Left lung (tissue), 10 donors: ENCODE results near the gene CISH. TPM values are rescaled to one million over a fixed set of nuclear protein-coding genes. Genes with fewer than 3 reads are reported as not detected.

Source experiments
- ATAC-seq: fragments of 200-7000 bp; cut with Tn5 transposase; one replicate; pipeline ENCODE4 v1.9.1; 2020; ENCODE audit warnings: moderate library complexity
- DNase-seq, 4 donors: peaks; one replicate each; pipeline ENCODE4 v3.0.0-alpha.2; 2013 to 2020
- H3K27ac ChIP-seq, 2 donors: fragments of 200-600 bp; sonication (generic) in 1 of 2; one replicate each; pipeline versions ENCODE4 v1.5.0 to v1.8.0; 2020 to 2021
- H3K27me3 ChIP-seq, 2 donors: fragments of 200-600 bp; sonication (generic) in 1 of 2; one replicate each; pipeline versions ENCODE4 v1.5.0 to v1.8.0; 2020 to 2021
- H3K36me3 ChIP-seq, 2 donors: fragments of 200-600 bp; sonication (generic) in 1 of 2; one replicate each; pipeline versions ENCODE4 v1.5.0 to v1.8.0; 2020 to 2021
- H3K4me1 ChIP-seq, 2 donors: fragments of 200-600 bp; one replicate each; pipeline ENCODE4 v1.8.0; 2021
- H3K4me3 ChIP-seq, 2 donors: fragments of 200-600 bp; sonication (generic) in 1 of 2; one replicate each; pipeline versions ENCODE4 v1.5.0 to v1.8.0; 2020 to 2021; ENCODE audit warnings: mild to moderate bottlenecking in 1 of 2
- H3K9me3 ChIP-seq, 2 donors: fragments of 200-600 bp; sonication (generic) in 1 of 2; one replicate each; pipeline versions ENCODE4 v1.5.0 to v1.8.0; 2020 to 2021
- CTCF ChIP-seq, 2 donors: fragments of 200-600 bp; sonication (generic) in 1 of 2; IDR thresholded peaks; one replicate each; pipeline versions ENCODE4 v1.5.0 to v1.8.0; 2021; ENCODE audit warnings: antibody characterized with exemption in 2 of 2
- intact Hi-C, 2 donors: fragments of 100-400 bp; cut with DNase I; formaldehyde crosslinking; loops; one replicate each; pipeline versions ENCODE4 v1.11.2 to v1.14.2; 2022
- polyA plus RNA-seq, 6 donors: library from polyadenylated mRNA; unstranded; fragments of 120-200 nt; gene quantifications; one replicate each; pipeline ENCODE4 v1.2.1, GENCODE V29; 2013; ENCODE audit not compliant: insufficient read length in 6 of 6
- total RNA-seq, 2 donors: library from RNA; stranded (reverse); fragmentation: NEBNext Ultra II Directional; extraction: Animal tissue kit (Norgen Biotek cat#: 25700); gene quantifications; one replicate each; pipeline ENCODE4 v1.2.1, GENCODE V29; 2021
- donor health status: DM: no; HTN: yes; CAD: no.
- donor health status: DM: no; HTN: no; CAD: no.

CISH gene
- total and polyA plus RNA-seq, 8 donors = 20.2 to 55.2 (median 26.5) TPM

- Histone ChIP-seq H3K4me1 (no peaks in the 10 kb centered on the region), H3K36me3 (peaks cover 0 to 29% of the 10 kb centered on the region in 2 donors), H3K4me3 (no peak overlapping the region), H3K9me3 (no peaks in the 10 kb centered on the region), H3K27ac (no peak overlapping the region), H3K27me3 (no peaks in the 10 kb centered on the region)
- intact Hi-C loops = no loop called here
- ATAC-seq (peak; percentile 83), DNase-seq (peak in 1 of 4 donors; percentile 44)
- TF ChIP-seq CTCF (IDR thresholded peaks at IDR 0.05) = peak; percentile 21 to 56
Observed at GRCh38 chr3:50652709-50653108, 41.1 kb upstream of the CISH start.

GRCh38 chr3:50651920-50652529, 40.5 kb upstream of the CISH start:
- Histone ChIP-seq H3K36me3 (peaks cover 0 to 36% of the 10 kb centered on the region in 2 donors), H3K27ac (no peak overlapping the region), H3K27me3 (no peaks in the 10 kb centered on the region), H3K4me3 (no peak overlapping the region), H3K9me3 (no peaks in the 10 kb centered on the region), H3K4me1 (no peaks in the 10 kb centered on the region)
- no peak for TF ChIP-seq CTCF (IDR thresholded peaks at IDR 0.05)
- DNase-seq (no peak), ATAC-seq (no peak)
- intact Hi-C loops = no loop called here

- ATAC-seq = no peak
- no peaks in the 10 kb centered on the region for H3K27me3 ChIP-seq
- TF ChIP-seq CTCF (IDR thresholded peaks at IDR 0.05) = no peak
- H3K4me1 ChIP-seq = no peaks in the 10 kb centered on the region
- DNase-seq = no peak
- peaks cover 0 to 42% of the 10 kb centered on the region in 2 donors for H3K36me3 ChIP-seq
- intact Hi-C loops = no loop called here
- H3K9me3 ChIP-seq = no peaks in the 10 kb centered on the region
- H3K27ac ChIP-seq = no peak overlapping the region
- H3K4me3 ChIP-seq = no peak overlapping the region
Observed at GRCh38 chr3:50651445-50651844, 39.9 kb upstream of the CISH start.

GRCh38 chr3:50650018-50650417, 38.4 kb upstream of the CISH start:
- ATAC-seq = no peak

GRCh38 chr3:50649451-50649931, 37.9 kb upstream of the CISH start:
- no peak for TF ChIP-seq CTCF (IDR thresholded peaks at IDR 0.05)
- intact Hi-C loops = no loop called here
- Histone ChIP-seq H3K27ac (no peak overlapping the region), H3K4me3 (no peak overlapping the region), H3K27me3 (no peaks in the 10 kb centered on the region), H3K9me3 (no peaks in the 10 kb centered on the region), H3K4me1 (no peaks in the 10 kb centered on the region), H3K36me3 (peaks cover 0 to 61% of the 10 kb centered on the region in 2 donors)
- DNase-seq (no peak), ATAC-seq (no peak)

More at GRCh38 chr3:50650018-50650417, 38.4 kb upstream of the CISH start:
- Histone ChIP-seq H3K4me3 (no peak overlapping the region), H3K27me3 (no peaks in the 10 kb centered on the region), H3K4me1 (no peaks in the 10 kb centered on the region), H3K27ac (no peak overlapping the region), H3K36me3 (peaks cover 0 to 56% of the 10 kb centered on the region in 2 donors), H3K9me3 (no peaks in the 10 kb centered on the region)
- no peak for DNase-seq
- no peak for TF ChIP-seq CTCF (IDR thresholded peaks at IDR 0.05)
- intact Hi-C loops = no loop called here
